ENCODE measurements around the gene ZBTB39.
"Not testable (repeated sequence)": the region's sequence is repeated elsewhere in the genome, so short reads cannot be mapped to it uniquely, and the experiment has no call there.

The ZBTB39 gene

GRCh38 chr12:56963557-56963956 lies 42.8 kb downstream of the ZBTB39 start:
- H3K9me3 ChIP-seq (ENCODE audit: control insufficient read depth, insufficient read depth, low read length); H3K9ac ChIP-seq (ENCODE audit: low read depth, low read length); H3K36me3 ChIP-seq (ENCODE audit: insufficient read depth, low read length); H3K4me1 ChIP-seq (ENCODE audit: insufficient read depth, low read length): not testable (repeated sequence)

GRCh38 chr12:56962247-56962646 lies 44.1 kb downstream of the ZBTB39 start:
- H3K4me1 ChIP-seq (ENCODE audit: insufficient read depth, low read length); H3K36me3 ChIP-seq (ENCODE audit: insufficient read depth, low read length); H3K9me3 ChIP-seq (ENCODE audit: control insufficient read depth, insufficient read depth, low read length); H3K9ac ChIP-seq (ENCODE audit: low read depth, low read length): not testable (repeated sequence)

- Histone ChIP-seq H3K36me3 (ENCODE audit: insufficient read depth, low read length) (no peaks in the 10 kb centered on the region), H3K4me1 (ENCODE audit: insufficient read depth, low read length) (no peaks in the 10 kb centered on the region), H3K9ac (ENCODE audit: low read depth, low read length) (no peak overlapping the region), H3K9me3 (ENCODE audit: control insufficient read depth, insufficient read depth, low read length) (no peaks in the 10 kb centered on the region; the same call in 1 of the 2 replicates)
Measured at GRCh38 chr12:56958422-56958821, 47.9 kb downstream of the ZBTB39 start.

GRCh38 chr12:56957229-56958052 lies 48.9 kb downstream of the ZBTB39 start, which contains the start of gene RDH16:
Gene RDH16, minus strand, starts transcription at chr12:56957608. Its CDS starts 146 bp downstream, at chr12:56957462.
- Histone ChIP-seq H3K9ac (ENCODE audit: low read depth, low read length) (no peak within 1 kb of the TSS), H3K4me1 (ENCODE audit: insufficient read depth, low read length) (no peaks in the 10 kb centered on the region), H3K36me3 (ENCODE audit: insufficient read depth, low read length) (no peaks in the 10 kb centered on the region), H3K9me3 (ENCODE audit: control insufficient read depth, insufficient read depth, low read length) (no peaks in the 10 kb centered on the region; the same call in 1 of the 2 replicates)

- H3K9me3 ChIP-seq (ENCODE audit: control insufficient read depth, insufficient read depth, low read length): no peaks in the 10 kb centered on the region; the same call in 1 of the 2 replicates
- no peaks in the 10 kb centered on the region for H3K36me3 ChIP-seq (ENCODE audit: insufficient read depth, low read length)
- no peaks in the 10 kb centered on the region for H3K4me1 ChIP-seq (ENCODE audit: insufficient read depth, low read length)
- H3K9ac ChIP-seq (ENCODE audit: low read depth, low read length): no peak overlapping the region
Measured at GRCh38 chr12:56955631-56956256, 50.6 kb downstream of the ZBTB39 start.

- Histone ChIP-seq H3K9me3 (ENCODE audit: control insufficient read depth, insufficient read depth, low read length) (no peaks in the 10 kb centered on the region; the same call in 1 of the 2 replicates), H3K9ac (ENCODE audit: low read depth, low read length) (no peak overlapping the region), H3K4me1 (ENCODE audit: insufficient read depth, low read length) (no peaks in the 10 kb centered on the region), H3K36me3 (ENCODE audit: insufficient read depth, low read length) (no peaks in the 10 kb centered on the region)
Measured at GRCh38 chr12:56954958-56955355, 51.4 kb downstream of the ZBTB39 start.

GRCh38 chr12:56954057-56954957 lies 52.0 kb downstream of the ZBTB39 start:
- Histone ChIP-seq H3K4me1 (ENCODE audit: insufficient read depth, low read length) (no peaks in the 10 kb centered on the region), H3K36me3 (ENCODE audit: insufficient read depth, low read length) (no peaks in the 10 kb centered on the region), H3K9me3 (ENCODE audit: control insufficient read depth, insufficient read depth, low read length) (no peaks in the 10 kb centered on the region), H3K9ac (ENCODE audit: low read depth, low read length) (no peak overlapping the region)

GRCh38 chr12:56953314-56953713 lies 53.0 kb downstream of the ZBTB39 start:
- no peaks in the 10 kb centered on the region for H3K4me1 ChIP-seq (ENCODE audit: insufficient read depth, low read length)
- no peaks in the 10 kb centered on the region for H3K36me3 ChIP-seq (ENCODE audit: insufficient read depth, low read length)
- no peaks in the 10 kb centered on the region for H3K9me3 ChIP-seq (ENCODE audit: control insufficient read depth, insufficient read depth, low read length)
- H3K9ac ChIP-seq (ENCODE audit: low read depth, low read length): no peak overlapping the region

- Histone ChIP-seq H3K36me3 (ENCODE audit: insufficient read depth, low read length) (no peaks in the 10 kb centered on the region), H3K9me3 (ENCODE audit: control insufficient read depth, insufficient read depth, low read length) (no peaks in the 10 kb centered on the region), H3K4me1 (ENCODE audit: insufficient read depth, low read length) (no peaks in the 10 kb centered on the region), H3K9ac (ENCODE audit: low read depth, low read length) (no peak overlapping the region)
Measured at GRCh38 chr12:56951582-56952339, 54.6 kb downstream of the ZBTB39 start.

- Histone ChIP-seq H3K4me1 (ENCODE audit: insufficient read depth, low read length) (no peaks in the 10 kb centered on the region), H3K9me3 (ENCODE audit: control insufficient read depth, insufficient read depth, low read length) (no peaks in the 10 kb centered on the region; the same call in 1 of the 2 replicates), H3K36me3 (ENCODE audit: insufficient read depth, low read length) (no peaks in the 10 kb centered on the region), H3K9ac (ENCODE audit: low read depth, low read length) (no peak overlapping the region)
Measured at GRCh38 chr12:56948881-56949280, 57.5 kb downstream of the ZBTB39 start.

Data from ES-I3 (cell line).